Natural killer cell (primary cell): ENCODE results near the gene UBE2N. TPM values are rescaled to one million over a fixed set of nuclear protein-coding genes. Genes with fewer than 3 reads are reported as not detected.

Experiments used
- ATAC-seq, 3 donors: fragments of 150-1000 bp in 2 of 3; fragments of 200-7000 bp in 1 of 3; cut with Tn5 transposase; 1 replicate in 1 of 3; 2 replicates in 2 of 3; pipeline ENCODE4 v1.10.0; 2021; ENCODE audit warnings: mild to moderate bottlenecking in 2 of 3, moderate library complexity in 2 of 3
- DNase-seq, 2 donors: peaks; one replicate each; pipeline versions ENCODE4 v3.0.0 to v3.0.0-alpha.2; 2013 to 2021; ENCODE audit warnings: mixed read lengths in 1 of 2
- H3K27ac ChIP-seq: one replicate; pipeline ENCODE4 v1.5.1; 2013; ENCODE audit warnings: mild to moderate bottlenecking, low read length
- H3K27me3 ChIP-seq: one replicate; pipeline ENCODE4 v1.6.1; 2013; ENCODE audit warnings: low read length; ENCODE audit not compliant: control insufficient read depth, insufficient read depth
- H3K36me3 ChIP-seq: one replicate; pipeline ENCODE4 v1.6.1; 2013; ENCODE audit warnings: low read length; ENCODE audit not compliant: control insufficient read depth, insufficient read depth
- H3K4me1 ChIP-seq: one replicate; pipeline ENCODE4 v1.6.1; 2013; ENCODE audit warnings: low read length; ENCODE audit not compliant: control insufficient read depth, insufficient read depth
- H3K4me3 ChIP-seq: one replicate; pipeline ENCODE4 v1.5.1; 2013; ENCODE audit warnings: low read length
- H3K9me3 ChIP-seq: one replicate; pipeline ENCODE4 v1.6.1; 2013; ENCODE audit warnings: low read length; ENCODE audit not compliant: control insufficient read depth, insufficient read depth
- H3K27ac Mint-ChIP-seq, 2 donors: one replicate each; pipeline ENCODE4 v1.8.0; 2022; ENCODE audit warnings: mild to moderate bottlenecking in 2 of 2, mixed read lengths in 2 of 2, moderate library complexity in 1 of 2
- H3K27me3 Mint-ChIP-seq, 2 donors: one replicate each; pipeline ENCODE4 v1.8.0; 2022; ENCODE audit warnings: low read depth in 2 of 2, mixed read lengths in 2 of 2
- H3K36me3 Mint-ChIP-seq: one replicate; pipeline ENCODE4 v1.8.0; 2022; ENCODE audit warnings: mixed read lengths
- H3K4me1 Mint-ChIP-seq, 2 donors: one replicate each; pipeline ENCODE4 v1.8.0; 2022; ENCODE audit warnings: mixed read lengths in 2 of 2
- H3K4me3 Mint-ChIP-seq: one replicate; pipeline ENCODE4 v1.8.0; 2022; ENCODE audit warnings: mild to moderate bottlenecking, moderate library complexity, mixed read lengths
- H3K9me3 Mint-ChIP-seq, 2 donors: one replicate each; pipeline ENCODE4 v1.8.0; 2022; ENCODE audit warnings: mixed read lengths in 2 of 2
- CTCF ChIP-seq: fragments of 200-600 bp; IDR thresholded peaks from one replicate; pipeline ENCODE4 v1.8.0; 2022; ENCODE audit warnings: antibody characterized with exemption
- WGBS: methylation state at CpG from one replicate; pipeline ENCODE4 v1.1.7; 2013; ENCODE audit warnings: missing lambda C conversion rate; ENCODE audit not compliant: insufficient coverage; 5-methylcytosine and 5-hydroxymethylcytosine counted together
- intact Hi-C: fragments of 100-400 bp; cut with micrococcal nuclease; formaldehyde crosslinking; loops from one replicate; pipeline ENCODE4 v1.14.2; 2022
- total RNA-seq, 4 donors: library from RNA; stranded (reverse); fragments of 120-200 nt in 1 of 4; gene quantifications; one replicate each; pipeline versions ENCODE4 v1.2.3 to v1.2.4, GENCODE V29; 2013 to 2022

UBE2N gene
- total RNA-seq, 3 donors from 2014 or later (not counting 1 experiment from before 2014, with no cell fraction given), result 72.3 to 79.7 (median 72.9) TPM

DNA sequence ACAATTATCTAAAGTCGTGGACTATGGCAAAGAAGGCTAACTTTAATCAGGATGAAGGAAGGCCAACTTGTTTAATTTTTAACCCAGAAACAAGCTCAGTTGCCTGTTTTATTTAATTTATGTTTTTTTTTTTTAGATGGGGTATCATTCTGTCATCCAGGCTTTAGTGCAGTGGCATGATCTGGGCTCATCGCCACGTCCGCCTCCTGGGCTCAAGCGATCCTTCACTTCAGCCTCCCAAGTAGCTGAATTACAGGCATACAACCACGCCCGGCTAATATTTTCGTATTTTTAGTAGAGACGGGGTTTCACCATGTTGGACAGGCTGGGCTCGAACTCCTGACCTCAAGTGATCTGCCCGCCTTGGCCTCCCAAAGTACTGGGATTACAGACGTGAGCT lies 44.3 kb downstream of the UBE2N start:
- Mint-ChIP-seq H3K36me3 (no peaks in the 10 kb centered on the region), H3K27me3 (no peaks in the 10 kb centered on the region), H3K9me3 (no peaks in the 10 kb centered on the region), H3K4me1 (no peaks in the 10 kb centered on the region), H3K27ac (no peak overlapping the region), H3K4me3 (no peak overlapping the region)
- intact Hi-C loops, result loop anchor here (2.0 kb wide), 3 partner anchors 299 to 613 kb away; no protein-coding TSS in a partner anchor
- ATAC-seq (no peak), DNase-seq (no peak)
- Histone ChIP-seq H3K9me3 (no peaks in the 10 kb centered on the region), H3K4me1 (no peaks in the 10 kb centered on the region), H3K27ac (no peak overlapping the region), H3K27me3 (no peaks in the 10 kb centered on the region), H3K4me3 (no peak overlapping the region), H3K36me3 (peaks cover 4% of the 10 kb centered on the region)
- WGBS, result 91% methylated on average over 12 of the region's 12 CpGs
- TF ChIP-seq CTCF, result no peak

DNA sequence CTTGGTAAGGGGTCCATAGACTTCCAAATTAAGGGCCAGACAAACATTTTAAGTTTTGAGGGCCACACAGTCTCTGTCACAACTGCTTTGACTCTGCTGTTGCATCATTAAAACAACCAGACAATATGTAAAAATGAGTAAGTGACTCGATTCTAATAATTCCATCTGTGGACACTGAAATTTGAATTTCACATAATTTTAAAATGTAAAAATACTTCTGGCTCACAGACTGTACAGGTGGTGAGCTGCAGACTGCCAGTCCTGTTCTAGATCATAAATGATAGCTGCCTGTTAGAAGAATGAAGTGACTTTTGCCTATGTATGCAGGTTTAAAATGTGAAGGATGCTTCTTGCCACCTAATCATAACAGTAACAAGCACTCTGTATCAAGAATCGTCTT lies 48.3 kb downstream of the UBE2N start:
- intact Hi-C loops, result no loop called here

GRCh38 chr12:93390549-93391297 lies 51.0 kb downstream of the UBE2N start:
- no peak overlapping the region for H3K4me3 ChIP-seq
- Mint-ChIP-seq H3K4me3 (no peak overlapping the region), H3K27ac (no peak overlapping the region), H3K9me3 (no peaks in the 10 kb centered on the region), H3K4me1 (peaks cover 0 to 10% of the 10 kb centered on the region in 2 donors), H3K36me3 (no peaks in the 10 kb centered on the region), H3K27me3 (no peaks in the 10 kb centered on the region)
- H3K27me3 ChIP-seq, result no peaks in the 10 kb centered on the region
- no peaks in the 10 kb centered on the region for H3K9me3 ChIP-seq
- ATAC-seq (no peak), DNase-seq (no peak)
- intact Hi-C loops, result no loop called here
- H3K4me1 ChIP-seq, result peaks cover 5% of the 10 kb centered on the region
- 85% methylated on average over 5 of the region's 5 CpGs for WGBS
- no peaks in the 10 kb centered on the region for H3K36me3 ChIP-seq
- no peak overlapping the region for H3K27ac ChIP-seq
- no peak for TF ChIP-seq CTCF

More for the DNA sequence above, 48.3 kb downstream of the UBE2N start:
- H3K4me1 Mint-ChIP-seq, result peaks cover 0 to 1% of the 10 kb centered on the region in 2 donors
- H3K4me3 Mint-ChIP-seq, result no peak overlapping the region
- no peak overlapping the region for H3K4me3 ChIP-seq
- no peaks in the 10 kb centered on the region for H3K27me3 ChIP-seq
- peaks cover 5% of the 10 kb centered on the region for H3K4me1 ChIP-seq
- WGBS, result no CpG with 5 or more reads among the region's 2 CpGs
- TF ChIP-seq CTCF, result no peak
- H3K27ac ChIP-seq, result no peak overlapping the region
- no peaks in the 10 kb centered on the region for H3K36me3 Mint-ChIP-seq
- H3K27me3 Mint-ChIP-seq, result no peaks in the 10 kb centered on the region
- ATAC-seq, result no peak
- no peaks in the 10 kb centered on the region for H3K9me3 ChIP-seq
- H3K9me3 Mint-ChIP-seq, result no peaks in the 10 kb centered on the region
- no peak for DNase-seq
- no peaks in the 10 kb centered on the region for H3K36me3 ChIP-seq
- no peak overlapping the region for H3K27ac Mint-ChIP-seq

- H3K4me3 Mint-ChIP-seq, result no peak overlapping the region
- H3K27me3 ChIP-seq, result no peaks in the 10 kb centered on the region
Observed at GRCh38 chr12:93390031-93390430, 51.7 kb downstream of the UBE2N start.

More at GRCh38 chr12:93390031-93390430, 51.7 kb downstream of the UBE2N start:
- ATAC-seq, result no peak
- intact Hi-C loops, result no loop called here
- DNase-seq, result no peak
- no peaks in the 10 kb centered on the region for H3K9me3 ChIP-seq
- no peak overlapping the region for H3K27ac ChIP-seq
- TF ChIP-seq CTCF, result no peak
- H3K36me3 Mint-ChIP-seq, result no peaks in the 10 kb centered on the region
- H3K27ac Mint-ChIP-seq, result no peak overlapping the region
- H3K27me3 Mint-ChIP-seq, result no peaks in the 10 kb centered on the region
- 87% methylated on average over 2 of the region's 5 CpGs for WGBS
- H3K9me3 Mint-ChIP-seq, result no peaks in the 10 kb centered on the region
- no peaks in the 10 kb centered on the region for H3K36me3 ChIP-seq
- peaks cover 7 to 17% of the 10 kb centered on the region in 2 donors for H3K4me1 Mint-ChIP-seq
- H3K4me3 ChIP-seq, result no peak overlapping the region
- H3K4me1 ChIP-seq, result peaks cover 5% of the 10 kb centered on the region
